ENCODE data around the gene NFYC. TPM values are rescaled to one million over a fixed set of nuclear protein-coding genes. Genes with fewer than 3 reads are reported as not detected.

Gene NFYC
- total RNA-seq, 1 donor from 2014 or later: 32.5 TPM

DNA sequence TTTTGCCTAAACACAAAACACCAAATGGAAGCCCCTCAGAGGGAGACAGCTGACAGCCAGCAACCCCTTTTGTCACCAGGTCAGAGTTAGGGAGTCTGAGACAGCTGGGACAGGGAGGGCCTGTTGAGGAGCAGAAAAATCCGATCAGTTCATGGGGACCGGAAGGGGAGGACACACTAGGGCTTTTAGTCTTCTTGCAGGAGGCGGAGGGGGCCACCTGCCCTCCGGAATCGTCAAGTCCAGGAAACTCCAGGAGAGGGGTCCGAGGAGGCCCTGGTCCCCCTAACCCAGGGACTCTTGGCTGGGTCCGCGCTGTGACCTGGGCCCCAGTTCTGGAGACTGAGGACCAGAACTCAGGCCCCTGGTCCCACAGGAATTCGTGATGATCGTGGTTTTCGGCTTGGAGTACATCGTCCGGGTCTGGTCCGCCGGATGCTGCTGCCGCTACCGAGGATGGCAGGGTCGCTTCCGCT is 126.3 kb downstream of the NFYC start:
- no peak for DNase-seq (ENCODE audit: extremely low read depth, low read depth, low spot score)

DNA sequence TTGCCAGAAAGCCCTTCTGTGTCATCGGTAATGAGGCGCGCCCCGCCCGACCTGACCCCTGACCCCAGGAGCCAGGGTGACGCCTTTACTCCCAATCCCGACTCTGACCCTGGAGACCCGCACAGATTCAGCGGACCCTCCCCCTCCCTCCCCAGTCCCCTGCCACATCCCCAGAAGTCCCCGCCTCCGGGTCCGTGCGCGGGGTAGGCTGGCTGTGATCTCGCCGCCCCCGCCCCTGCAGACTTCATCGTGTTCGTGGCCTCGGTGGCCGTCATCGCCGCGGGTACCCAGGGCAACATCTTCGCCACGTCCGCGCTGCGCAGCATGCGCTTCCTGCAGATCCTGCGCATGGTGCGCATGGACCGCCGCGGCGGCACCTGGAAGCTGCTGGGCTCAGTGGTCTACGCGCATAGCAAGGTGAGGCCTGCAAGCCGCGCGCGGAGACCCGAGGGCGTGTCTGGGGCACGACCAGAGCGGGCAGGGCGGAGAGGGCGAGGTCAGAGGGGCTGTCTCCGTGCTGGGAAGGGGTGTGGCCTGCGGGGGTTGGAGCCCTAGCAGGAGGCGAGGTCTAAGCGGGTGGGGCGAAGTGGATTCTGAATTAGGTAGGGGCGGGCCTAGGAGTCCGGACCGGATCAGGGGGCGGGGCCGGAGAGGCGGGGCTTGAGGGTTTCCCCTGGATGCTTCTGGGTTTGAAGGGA is 126.9 kb downstream of the NFYC start:
- DNase-seq (ENCODE audit: extremely low read depth, low read depth, low spot score): no peak

GRCh38 chr1:40819101-40819500 is 127.6 kb downstream of the NFYC start:
- DNase-seq (ENCODE audit: extremely low read depth, low read depth, low spot score): no peak

DNA sequence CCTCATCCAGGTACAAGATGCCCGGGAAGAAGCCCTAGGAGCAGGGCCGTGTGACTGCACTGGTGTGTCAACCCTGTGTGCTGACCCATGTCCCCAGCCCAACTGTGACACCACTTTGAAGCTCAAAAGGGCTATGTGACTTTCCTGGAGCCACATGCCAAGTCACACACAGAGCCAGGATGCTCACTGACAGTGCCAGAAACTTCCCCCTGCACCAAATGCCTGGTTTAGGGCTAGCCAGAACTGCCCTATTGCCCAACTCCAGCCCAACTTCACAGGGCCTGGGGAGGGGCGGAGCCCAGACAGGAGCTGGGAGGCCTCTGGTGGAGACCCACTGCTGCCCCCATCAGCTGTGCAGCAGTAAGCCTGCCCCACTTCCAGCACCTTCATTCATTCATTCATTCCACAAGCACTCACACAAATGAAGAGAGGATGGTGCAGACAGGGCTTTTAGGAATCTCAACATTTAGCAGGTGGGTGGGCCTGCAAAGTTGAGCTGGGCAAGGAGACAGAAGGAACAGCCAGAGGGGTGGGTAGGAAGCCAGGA is 128.8 kb downstream of the NFYC start:
- no peak for DNase-seq (ENCODE audit: extremely low read depth, low read depth, low spot score)

Other genes with a start within 250 kb of the NFYC start
- 1.6 and 3.5 TPM in 2 replicates for gene ZFP69B, start 241.2 kb upstream of the NFYC start, total RNA-seq
- gene ZFP69, start 214.4 kb upstream of the NFYC start, total RNA-seq: 2.1 and 3.7 TPM in 2 replicates
- 9.8 and 12.3 TPM in 2 replicates for gene EXO5, start 182.9 kb upstream of the NFYC start, total RNA-seq
- gene ZNF684, start 160.1 kb upstream of the NFYC start, total RNA-seq: 1.7 and 2.0 TPM in 2 replicates
- gene RIMS3, start 26.0 kb upstream of the NFYC start, total RNA-seq: under 0.01 and 0.15 TPM in 2 replicates
- 0.12 and 0.68 TPM in 2 replicates for gene KCNQ4, start 92.1 kb downstream of the NFYC start, total RNA-seq
- 15.0 and 42.1 TPM in 2 replicates for gene CITED4, start 170.7 kb downstream of the NFYC start, total RNA-seq

All from glomerular endothelial cell (primary cell).